OCI-LY1 (cell line): ENCODE data around the gene ARHGEF12.

ENCODE experiments used
- CTCF ChIP-seq: fragments of 200-600 bp; sonication (generic), shearing (Covaris generic); IDR thresholded peaks from 2 replicates; pipeline ENCODE4 v1.5.1; 2017; ENCODE audit warnings: mild to moderate bottlenecking, antibody characterized with exemption, low read length, moderate library complexity, mixed read lengths
- EZH2 ChIP-seq: fragments of 200-600 bp; sonication (generic), shearing (Covaris generic); IDR thresholded peaks from 2 replicates; pipeline ENCODE4 v1.8.0; 2017; ENCODE audit warnings: borderline replicate concordance, mixed run types, mild to moderate bottlenecking, antibody characterized with exemption, low read length, moderate library complexity, mixed read lengths

GRCh38 chr11:120518356-120518755 lies 182.1 kb downstream of the ARHGEF12 start:
- TF ChIP-seq CTCF (no peak), EZH2 (no peak)
